Measurements from ENCODE around the gene NLRP9. TPM values are rescaled to one million over a fixed set of nuclear protein-coding genes. Genes with fewer than 3 reads are reported as not detected.

NLRP9 gene
- polyA plus RNA-seq, 1 experiment, result not detected

GRCh38 chr19:55694656-55695491 is 43.3 kb downstream of the NLRP9 start:
- ChIA-PET CTCF (no interaction called here), POLR2A (no interaction called here)
- no peak overlapping the region for H3K27ac ChIP-seq (ENCODE audit: low read depth, low read length)
- no peaks in the 10 kb centered on the region; the same call in 1 of the 2 replicates for H3K9me3 ChIP-seq (ENCODE audit: control insufficient read depth, insufficient read depth, low read length)
- H3K4me3 ChIP-seq (ENCODE audit: low read depth, low read length), result no peak overlapping the region
- no peaks in the 10 kb centered on the region for H3K27me3 ChIP-seq (ENCODE audit: control insufficient read depth, insufficient read depth, low read length)
- DNase-seq (ENCODE audit: low read depth, low spot score), result no peak
- TF ChIP-seq, protein P1, sequence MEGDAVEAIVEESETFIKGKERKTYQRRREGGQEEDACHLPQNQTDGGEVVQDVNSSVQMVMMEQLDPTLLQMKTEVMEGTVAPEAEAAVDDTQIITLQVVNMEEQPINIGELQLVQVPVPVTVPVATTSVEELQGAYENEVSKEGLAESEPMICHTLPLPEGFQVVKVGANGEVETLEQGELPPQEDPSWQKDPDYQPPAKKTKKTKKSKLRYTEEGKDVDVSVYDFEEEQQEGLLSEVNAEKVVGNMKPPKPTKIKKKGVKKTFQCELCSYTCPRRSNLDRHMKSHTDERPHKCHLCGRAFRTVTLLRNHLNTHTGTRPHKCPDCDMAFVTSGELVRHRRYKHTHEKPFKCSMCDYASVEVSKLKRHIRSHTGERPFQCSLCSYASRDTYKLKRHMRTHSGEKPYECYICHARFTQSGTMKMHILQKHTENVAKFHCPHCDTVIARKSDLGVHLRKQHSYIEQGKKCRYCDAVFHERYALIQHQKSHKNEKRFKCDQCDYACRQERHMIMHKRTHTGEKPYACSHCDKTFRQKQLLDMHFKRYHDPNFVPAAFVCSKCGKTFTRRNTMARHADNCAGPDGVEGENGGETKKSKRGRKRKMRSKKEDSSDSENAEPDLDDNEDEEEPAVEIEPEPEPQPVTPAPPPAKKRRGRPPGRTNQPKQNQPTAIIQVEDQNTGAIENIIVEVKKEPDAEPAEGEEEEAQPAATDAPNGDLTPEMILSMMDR (IDR thresholded peaks at IDR 0.05; ENCODE audit: low read depth, low read length), result no peak

- ChIA-PET POLR2A (interaction anchor here (0.6 kb wide), 1 partner anchor 55 kb away, joined by 4 read pairs; no protein-coding TSS in a partner anchor), CTCF (no interaction called here)
- Histone ChIP-seq H3K27ac (ENCODE audit: low read depth, low read length) (no peak overlapping the region), H3K27me3 (ENCODE audit: control insufficient read depth, insufficient read depth, low read length) (no peaks in the 10 kb centered on the region), H3K4me3 (ENCODE audit: low read depth, low read length) (no peak overlapping the region), H3K9me3 (ENCODE audit: control insufficient read depth, insufficient read depth, low read length) (no peaks in the 10 kb centered on the region; the same call in 1 of the 2 replicates)
- DNase-seq (ENCODE audit: low read depth, low spot score), result no peak
- TF ChIP-seq, protein P1 (IDR thresholded peaks at IDR 0.05; ENCODE audit: low read depth, low read length), result no peak
Observed at GRCh38 chr19:55694241-55694655, 44.0 kb downstream of the NLRP9 start.

DNA sequence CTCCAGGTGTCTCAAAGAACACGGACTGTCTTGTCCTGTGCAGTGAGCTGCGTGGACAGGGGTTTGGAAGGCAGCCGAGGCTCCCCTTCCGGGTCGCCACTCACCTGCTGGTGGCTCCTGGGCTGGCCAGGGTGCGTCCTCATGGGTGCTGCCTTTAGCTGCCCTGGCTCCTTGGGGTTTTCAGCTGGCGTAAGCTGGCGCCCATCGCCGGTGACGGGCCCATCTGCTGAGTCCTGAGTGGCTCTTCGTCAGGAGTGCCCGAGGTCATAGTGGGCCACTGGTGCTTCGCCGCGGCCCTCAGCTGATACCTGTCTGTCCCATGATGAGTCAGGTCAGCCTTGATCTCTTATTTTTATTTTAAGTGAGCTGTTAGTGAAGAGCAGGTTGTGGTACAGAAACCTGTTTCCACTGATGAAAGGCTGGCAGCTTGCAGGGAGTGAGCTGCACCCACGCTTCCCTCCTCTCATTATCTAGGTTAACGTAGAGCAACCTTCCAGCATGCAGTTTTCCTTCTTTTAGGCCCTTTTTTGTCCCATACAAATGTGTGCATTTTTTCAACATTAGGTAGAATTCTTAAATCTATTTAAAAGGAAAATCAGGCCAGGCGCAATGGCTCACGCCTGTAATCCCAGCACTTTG is 44.7 kb downstream of the NLRP9 start:
- TF ChIP-seq, protein P1 (IDR thresholded peaks at IDR 0.05; ENCODE audit: low read depth, low read length), result no peak
- DNase-seq (ENCODE audit: low read depth, low spot score), result no peak
- CTCF ChIA-PET, result no interaction called here
- POLR2A ChIA-PET, result interaction anchor here (0.6 kb wide), 1 partner anchor 56 kb away, joined by 4 read pairs; no protein-coding TSS in a partner anchor
- no peak overlapping the region for H3K4me3 ChIP-seq (ENCODE audit: low read depth, low read length)
- no peak overlapping the region for H3K27ac ChIP-seq (ENCODE audit: low read depth, low read length)
- H3K27me3 ChIP-seq (ENCODE audit: control insufficient read depth, insufficient read depth, low read length), result no peaks in the 10 kb centered on the region
- H3K9me3 ChIP-seq (ENCODE audit: control insufficient read depth, insufficient read depth, low read length), result no peaks in the 10 kb centered on the region; the same call in 1 of the 2 replicates

DNA sequence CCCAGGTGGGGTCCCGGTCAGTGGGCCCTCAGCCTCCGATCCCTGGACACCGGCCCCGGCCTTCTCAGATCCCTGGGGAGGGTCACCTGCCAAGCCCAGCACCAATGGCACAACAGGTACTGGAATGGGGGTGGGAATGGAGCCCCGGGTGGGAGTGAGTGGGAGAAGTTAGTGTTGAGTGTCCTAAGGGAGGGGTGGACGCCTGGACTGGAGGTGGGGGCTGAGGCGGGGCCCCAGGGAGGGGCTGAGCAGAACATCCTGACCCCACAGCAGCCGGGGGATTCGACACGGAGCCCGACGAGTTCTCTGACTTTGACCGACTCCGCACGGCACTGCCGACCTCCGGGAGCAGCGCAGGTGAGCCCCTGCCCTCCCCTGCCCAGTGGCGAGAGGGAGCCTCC is 45.5 kb downstream of the NLRP9 start:
- ChIA-PET POLR2A (no interaction called here), CTCF (no interaction called here)
- TF ChIP-seq, protein P1 (IDR thresholded peaks at IDR 0.05; ENCODE audit: low read depth, low read length), result no peak

More for the DNA sequence above, 45.5 kb downstream of the NLRP9 start:
- Histone ChIP-seq H3K4me3 (ENCODE audit: low read depth, low read length) (no peak overlapping the region), H3K27ac (ENCODE audit: low read depth, low read length) (no peak overlapping the region), H3K9me3 (ENCODE audit: control insufficient read depth, insufficient read depth, low read length) (no peaks in the 10 kb centered on the region; the same call in 1 of the 2 replicates), H3K27me3 (ENCODE audit: control insufficient read depth, insufficient read depth, low read length) (no peaks in the 10 kb centered on the region)
- DNase-seq (ENCODE audit: low read depth, low spot score), result no peak
